Myometrial cell (primary cell): ENCODE measurements around the gene SLC35G3. TPM values are rescaled to one million over a fixed set of nuclear protein-coding genes. Genes with fewer than 3 reads are reported as not detected.

ENCODE experiments used
- total RNA-seq: library from RNA; depleted of rRNA; stranded (reverse); fragments of >200 nt; gene quantifications from 2 replicates; pipeline ENCODE4 v1.2.3, GENCODE V29; 2015

SLC35G3 gene
- total RNA-seq: not detected in 2 replicates

DNA sequence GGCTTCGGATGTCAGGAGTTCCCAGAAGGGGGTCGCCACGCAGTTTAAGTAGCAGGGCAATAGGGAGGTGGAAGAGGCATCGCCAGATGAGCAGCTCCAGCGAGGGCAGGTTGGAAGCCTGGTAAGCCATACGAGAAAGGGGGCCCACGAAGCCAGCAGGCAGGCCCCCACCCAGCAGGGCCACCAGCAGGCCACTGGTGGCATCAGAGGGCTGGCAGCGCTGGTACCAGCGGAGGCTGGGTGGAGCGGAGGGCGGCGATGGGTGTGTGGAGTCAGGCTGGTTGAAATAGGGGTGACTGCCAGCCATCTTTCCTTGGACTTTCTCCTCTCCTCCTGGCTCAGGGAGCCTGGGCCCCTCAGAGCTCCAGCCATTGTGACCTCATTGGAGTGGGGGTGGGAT is at the start of gene SLC35G3:
SLC35G3 (minus strand) TSS at position 393 of the 400 bp plus-strand sequence; CDS start at position 307, 86 bp downstream.

GRCh38 chr17:35242805-35243560 is 48.8 kb upstream of the SLC35G3 start, which contains the start of gene SLFN5:
TSS of gene SLFN5 (plus strand) at chr17:35243072. CDS start at chr17:35258691, 15,619 bp downstream.

GRCh38 chr17:35147375-35147905 is 46.8 kb downstream of the SLC35G3 start, which contains the start of gene UNC45B:
TSS of gene UNC45B (plus strand) at chr17:35147817. CDS start at chr17:35148264, 447 bp downstream.

Other genes with a start within 250 kb of the SLC35G3 start
- 0.58 and 0.89 TPM in 2 replicates for gene CCT6B, start 232.9 kb downstream of the SLC35G3 start, total RNA-seq
- gene ZNF830, start 232.9 kb downstream of the SLC35G3 start, total RNA-seq: 5.1 and 5.2 TPM in 2 replicates
- gene LIG3, start 213.9 kb downstream of the SLC35G3 start, total RNA-seq: 26.2 and 48.2 TPM in 2 replicates
- 11.8 and 16.5 TPM in 2 replicates for gene RFFL, start 130.7 kb downstream of the SLC35G3 start, total RNA-seq
- gene RAD51D, start 74.5 kb downstream of the SLC35G3 start, total RNA-seq: 8.5 and 22.2 TPM in 2 replicates
- gene FNDC8, start 72.8 kb downstream of the SLC35G3 start, total RNA-seq: not detected in 2 replicates
- gene NLE1, start 52.1 kb downstream of the SLC35G3 start, total RNA-seq: 14.7 and 47.9 TPM in 2 replicates
- gene UNC45B, start 46.6 kb downstream of the SLC35G3 start, total RNA-seq: not detected in 2 replicates
- gene SLFN5, start 48.7 kb upstream of the SLC35G3 start, total RNA-seq: 33.2 and 47.9 TPM in 2 replicates
- gene SLFN11, start 179.2 kb upstream of the SLC35G3 start, total RNA-seq: 65.2 and 93.8 TPM in 2 replicates
- 18.5 and 24.6 TPM in 2 replicates for gene SLFN12, start 238.1 kb upstream of the SLC35G3 start, total RNA-seq